H1 (cell line): ENCODE results near the gene SCUBE2. TPM values are rescaled to one million over a fixed set of nuclear protein-coding genes. Genes with fewer than 3 reads are reported as not detected.

Source experiments
- CTCF ChIA-PET: fragments of 300-600 bp; sonication (Branson Sonifier 250); formaldehyde crosslinking; loops from one replicate; lab custom pipeline; 2021; ENCODE audit not compliant: partially characterized antibody; lab: Charles Lee
- POLR2A ChIA-PET: fragments of 300-600 bp; sonication (Branson Sonifier 250); formaldehyde crosslinking; loops from one replicate; lab custom pipeline; 2021; ENCODE audit warnings: inconsistent platforms; ENCODE audit not compliant: partially characterized antibody; lab: Charles Lee
- DNase-seq, 2 experiments: peaks; one replicate each; pipeline versions ENCODE4 v3.0.0 to v3.0.0-alpha.2; 2010 to 2022; ENCODE audit warnings: low spot score in 2 of 2, low read depth in 1 of 2, mixed read lengths in 1 of 2
- FAIRE-seq: peaks from 2 replicates; lab custom pipeline; 2011; peaks lifted over from hg19 to GRCh38; lab: Jason Lieb, UNC
- H2AFZ ChIP-seq: 2 replicates; pipeline ENCODE4 v1.8.1; 2012; ENCODE audit warnings: low read length, inconsistent platforms
- H2AK5ac ChIP-seq: 2 replicates; pipeline ENCODE4 v1.6.1; 2013; ENCODE audit warnings: low read depth, low read length
- H2BK120ac ChIP-seq: replicated peaks from 2 replicates; pipeline ENCODE3; 2013; ENCODE audit warnings: low read depth, low read length, inconsistent platforms
- H2BK12ac ChIP-seq: 2 replicates; pipeline ENCODE4 v1.6.1; 2013; ENCODE audit warnings: low read depth, low read length
- H2BK15ac ChIP-seq: 2 replicates; pipeline ENCODE4 v1.6.1; 2013; ENCODE audit warnings: low read length
- H2BK20ac ChIP-seq: 2 replicates; pipeline ENCODE4 v1.6.1; 2013; ENCODE audit warnings: low read length
- H2BK5ac ChIP-seq: 2 replicates; pipeline ENCODE4 v1.6.1; 2013; ENCODE audit warnings: low read depth, low read length
- H3K14ac ChIP-seq: 2 replicates; pipeline ENCODE4 v1.6.1; 2013; ENCODE audit warnings: inconsistent platforms; ENCODE audit not compliant: insufficient read length
- H3K18ac ChIP-seq: 2 replicates; pipeline ENCODE4 v1.6.1; 2013; ENCODE audit warnings: low read length; ENCODE audit errors: extremely low read depth
- H3K23ac ChIP-seq: 2 replicates; pipeline ENCODE4 v1.6.1; 2013; ENCODE audit warnings: inconsistent platforms; ENCODE audit not compliant: insufficient read length
- H3K23me2 ChIP-seq: 2 replicates; pipeline ENCODE4 v1.6.1; 2013; ENCODE audit warnings: low read depth, low read length
- H3K27ac ChIP-seq: 2 replicates; pipeline ENCODE4 v1.6.1; 2011; ENCODE audit warnings: low read depth, low read length, inconsistent platforms
- H3K27me3 ChIP-seq, 4 experiments: replicated peaks in 1 of 4; 1 replicate in 1 of 4; 2 replicates in 3 of 4; pipeline versions ENCODE4 v1.6.1 to v1.8.1; 2011 to 2013; ENCODE audit warnings: low read length in 3 of 4, mild to moderate bottlenecking in 3 of 4, inconsistent platforms in 2 of 4, mixed read lengths in 2 of 4, moderate library complexity in 1 of 4; ENCODE audit not compliant: control insufficient read depth in 3 of 4, insufficient read depth in 3 of 4; ENCODE audit errors: extremely low read depth in 1 of 4
- H3K36me3 ChIP-seq, 4 experiments: 2 replicates each; pipeline versions ENCODE4 v1.6.1 to v1.8.1; 2011 to 2013; ENCODE audit warnings: mild to moderate bottlenecking in 4 of 4, low read length in 3 of 4, moderate library complexity in 2 of 4, control low read depth in 1 of 4, inconsistent platforms in 1 of 4; ENCODE audit not compliant: insufficient read depth in 4 of 4, control insufficient read depth in 2 of 4
- H3K4ac ChIP-seq: replicated peaks from 2 replicates; pipeline ENCODE3; 2013; ENCODE audit warnings: low read length, low read depth, mixed read lengths, inconsistent platforms; ENCODE audit not compliant: insufficient read length
- H3K4me1 ChIP-seq, 4 experiments: replicated peaks in 1 of 4; 1 replicate in 1 of 4; 2 replicates in 3 of 4; pipeline versions ENCODE4 v1.6.1 to v1.8.1; 2011 to 2013; ENCODE audit warnings: low read length in 3 of 4, inconsistent platforms in 2 of 4, mixed read lengths in 1 of 4; ENCODE audit not compliant: insufficient read depth in 4 of 4, control insufficient read depth in 3 of 4
- H3K4me2 ChIP-seq, 2 experiments: 2 replicates each; pipeline versions ENCODE4 v1.6.1 to v1.8.1; 2011 to 2013; ENCODE audit warnings: low read depth in 2 of 2, low read length in 2 of 2, control low read depth in 1 of 2, inconsistent platforms in 1 of 2, mild to moderate bottlenecking in 1 of 2; ENCODE audit not compliant: insufficient read depth in 1 of 2
- H3K4me3 ChIP-seq, 4 experiments: fragments of 200-600, 300-600 bp in 1 of 4; sonication (generic), shearing (Covaris generic), sonication (Bioruptor Twin) in 1 of 4; 2 replicates each; pipeline versions ENCODE4 v1.5.1 to v1.8.1; 2011 to 2016; ENCODE audit warnings: low read length in 4 of 4, low read depth in 3 of 4, control low read depth in 2 of 4, inconsistent platforms in 2 of 4, mild to moderate bottlenecking in 2 of 4, mixed read lengths in 1 of 4, moderate library complexity in 1 of 4; ENCODE audit not compliant: insufficient read depth in 2 of 4; ENCODE audit errors: extremely low read depth in 1 of 4
- H3K56ac ChIP-seq: replicated peaks from 2 replicates; pipeline ENCODE3; 2013; ENCODE audit warnings: low read depth, mild to moderate bottlenecking, mixed read lengths, low read length, inconsistent platforms; ENCODE audit not compliant: insufficient read length
- H3K79me1 ChIP-seq: 2 replicates; pipeline ENCODE4 v1.6.1; 2013; ENCODE audit warnings: low read depth, low read length, control low read depth
- H3K79me2 ChIP-seq, 2 experiments: 2 replicates each; pipeline versions ENCODE4 v1.6.1 to v1.8.1; 2012 to 2013; ENCODE audit warnings: low read length in 2 of 2, mild to moderate bottlenecking in 2 of 2, inconsistent platforms in 1 of 2; ENCODE audit not compliant: insufficient read depth in 2 of 2, control insufficient read depth in 1 of 2
- H3K9ac ChIP-seq, 4 experiments: replicated peaks in 1 of 4; 1 replicate in 1 of 4; 2 replicates in 3 of 4; pipeline versions ENCODE4 v1.6.1 to v1.8.1; 2011 to 2013; ENCODE audit warnings: low read depth in 3 of 4, low read length in 3 of 4, control low read depth in 2 of 4, mild to moderate bottlenecking in 2 of 4, moderate library complexity in 2 of 4, inconsistent platforms in 1 of 4; ENCODE audit errors: extremely low read depth in 1 of 4
- H3K9me3 ChIP-seq, 2 experiments: 2 replicates each; pipeline versions ENCODE4 v1.6.1 to v1.8.1; 2012 to 2013; ENCODE audit warnings: mild to moderate bottlenecking in 2 of 2, moderate library complexity in 2 of 2, control low read depth in 1 of 2, inconsistent platforms in 1 of 2, low read depth in 1 of 2, low read length in 1 of 2, mixed read lengths in 1 of 2; ENCODE audit not compliant: insufficient read depth in 2 of 2
- H4K20me1 ChIP-seq, 2 experiments: replicated peaks in 1 of 2; 2 replicates each; pipeline versions ENCODE3 to v1.8.1; 2011 to 2013; ENCODE audit warnings: inconsistent platforms in 2 of 2, low read length in 2 of 2, mild to moderate bottlenecking in 1 of 2; ENCODE audit not compliant: insufficient read depth in 2 of 2, control insufficient read depth in 1 of 2
- H4K5ac ChIP-seq: 2 replicates; pipeline ENCODE4 v1.6.1; 2013; ENCODE audit warnings: low read length, low read depth, mixed read lengths, inconsistent platforms; ENCODE audit not compliant: insufficient read length
- H4K8ac ChIP-seq: 2 replicates; pipeline ENCODE4 v1.8.0; 2013; ENCODE audit warnings: mild to moderate bottlenecking, moderate library complexity, low read length, inconsistent platforms; ENCODE audit not compliant: insufficient read depth; ENCODE audit errors: extremely low read depth
- H4K91ac ChIP-seq: replicated peaks from 2 replicates; pipeline ENCODE3; 2013; ENCODE audit warnings: low read length, mixed read lengths, inconsistent platforms; ENCODE audit not compliant: insufficient read length
- ASH2L ChIP-seq: fragments of 200-600, 300-600 bp; sonication (generic); IDR thresholded peaks from one replicate; pipeline ENCODE4 v1.7.1; 2017; ENCODE audit warnings: low read length
- CHD2 ChIP-seq: IDR thresholded peaks from 2 replicates; pipeline ENCODE4 v1.6.1; 2012; ENCODE audit warnings: low read length, improper control_type of control experiment
- CTBP2 ChIP-seq: IDR thresholded peaks from 2 replicates; pipeline ENCODE4 v1.7.0; 2011; ENCODE audit warnings: borderline replicate concordance, mild to moderate bottlenecking, moderate library complexity, mixed read lengths, low read length; ENCODE audit not compliant: insufficient read depth, insufficient read length
- GABPA ChIP-seq: IDR thresholded peaks from 2 replicates; pipeline ENCODE4 v1.6.1; 2011; ENCODE audit warnings: mild to moderate bottlenecking, low read length, moderate library complexity, borderline replicate concordance; ENCODE audit not compliant: insufficient read depth
- JUND ChIP-seq: IDR thresholded peaks from 2 replicates; pipeline ENCODE4 v1.6.1; 2011; ENCODE audit warnings: mild to moderate bottlenecking, improper control_type of control experiment, low read length
- MAFK ChIP-seq: IDR thresholded peaks from 2 replicates; pipeline ENCODE4 v1.6.1; 2012; ENCODE audit warnings: low read depth, mild to moderate bottlenecking, improper control_type of control experiment, low read length
- POU5F1 ChIP-seq: IDR thresholded peaks from 2 replicates; pipeline ENCODE4 v1.6.1; 2011; ENCODE audit warnings: low read depth, mild to moderate bottlenecking, low read length, moderate library complexity
- RFX5 ChIP-seq: IDR thresholded peaks from 2 replicates; pipeline ENCODE4 v1.6.1; 2011; ENCODE audit warnings: low read depth, low read length, improper control_type of control experiment, borderline replicate concordance
- RNF2 ChIP-seq: fragments of 200-900, 300-1000 bp; sonication (generic); IDR thresholded peaks from 2 replicates; pipeline ENCODE4 v1.7.1; 2016; ENCODE audit warnings: borderline replicate concordance, low read depth, mild to moderate bottlenecking, antibody characterized with exemption, low read length; ENCODE audit not compliant: poor library complexity, severe bottlenecking; ENCODE audit errors: missing control alignments
- SIX5 ChIP-seq: IDR thresholded peaks from 2 replicates; pipeline ENCODE4 v1.6.1; 2011; ENCODE audit warnings: mild to moderate bottlenecking, low read depth, low read length
- TAF1 ChIP-seq: IDR thresholded peaks from 2 replicates; pipeline ENCODE4 v1.6.1; 2011; ENCODE audit warnings: mild to moderate bottlenecking, low read depth, low read length
- WGBS, 2 experiments: shearing (Covaris generic) in 1 of 2; methylation state at CpG; one replicate each; pipeline versions ENCODE4 v1.1.6 to v1.1.7; 2013 to 2015; ENCODE audit warnings: low lambda C conversion rate in 2 of 2, mixed read lengths in 2 of 2, inconsistent platforms in 1 of 2, low coverage in 1 of 2, missing lambda C conversion rate in 1 of 2; ENCODE audit not compliant: insufficient replicate concordance in 2 of 2, insufficient coverage in 1 of 2, insufficient read length in 1 of 2; ENCODE audit errors: extremely low coverage in 1 of 2, missing lambda C conversion rate in 1 of 2; 5-methylcytosine and 5-hydroxymethylcytosine counted together
- polyA plus RNA-seq, 7 experiments: library from polyadenylated mRNA; depleted of rRNA in 3 of 7; stranded (reverse) in 5 of 7; unstranded in 2 of 7; fragments of >200 nt in 5 of 7; fragments of 200-250 nt in 2 of 7; gene quantifications; 1 replicate in 5 of 7; 2 replicates in 1 of 7; 4 replicates in 1 of 7; pipeline versions ENCODE4 v1.2.1 to v1.2.3, GENCODE V29; 2011 to 2013; ENCODE audit warnings: missing spikeins in 2 of 7, mixed read lengths in 2 of 7
- total RNA-seq: library from RNA; stranded (reverse); fragmentation: NEBNext Ultra II Directional; extraction: Animal tissue kit (Norgen Biotek cat#: 25700); gene quantifications from 2 replicates; pipeline ENCODE4 v1.2.1, GENCODE V29; 2021
- TF ChIP-seq, protein P1 (sequence below): IDR thresholded peaks from 2 replicates; pipeline ENCODE4 v1.6.1; 2012; ENCODE audit warnings: inconsistent platforms

SCUBE2 gene
- total and polyA plus RNA-seq, 2 of the 8 experiments (the other 6 are each of a cell fraction or from before 2014, with no cell fraction given): 0.29 to 1.2 TPM

DNA sequence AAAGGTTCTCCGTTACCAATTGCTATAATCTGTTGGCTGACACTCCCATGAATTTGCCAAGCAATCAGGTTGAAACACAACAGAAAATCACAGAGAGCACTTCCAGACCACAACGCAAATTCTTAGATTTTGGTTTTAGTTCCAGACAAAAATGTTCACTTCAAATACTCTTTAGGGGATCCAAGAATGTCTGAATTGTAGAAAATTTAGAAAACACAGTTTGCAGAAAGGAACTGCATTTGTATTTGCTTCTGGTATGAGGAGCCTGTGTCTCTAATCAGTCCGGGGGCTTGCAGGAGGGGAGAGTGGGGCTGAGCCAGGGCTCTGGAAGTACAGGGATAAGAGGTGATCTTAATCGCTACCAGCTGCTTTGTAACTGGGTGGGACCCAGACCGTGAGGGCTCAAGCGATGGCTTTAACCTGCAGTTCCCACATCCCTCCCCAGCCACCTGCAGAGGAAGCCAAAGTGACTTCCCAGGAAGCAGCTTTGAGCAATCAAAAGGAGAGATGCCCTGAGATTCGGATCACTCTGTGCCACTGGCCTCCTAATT, 18.7 kb downstream of the SCUBE2 start:
- H3K18ac ChIP-seq: no peak overlapping the region
- no peaks in the 10 kb centered on the region for H3K36me3 ChIP-seq
- H3K4me2 ChIP-seq: no peak overlapping the region
- no peak overlapping the region for H3K9ac ChIP-seq
- H3K56ac ChIP-seq: no peak overlapping the region
- H2BK15ac ChIP-seq: no peak overlapping the region
- H3K4me3 ChIP-seq: no peak overlapping the region
- no peak overlapping the region for H2BK120ac ChIP-seq
- no peak for DNase-seq
- H3K23me2 ChIP-seq: no peaks in the 10 kb centered on the region
- H4K91ac ChIP-seq: no peak overlapping the region
- H3K14ac ChIP-seq: no peak overlapping the region
- no peak overlapping the region for H4K5ac ChIP-seq
- no peaks in the 10 kb centered on the region for H3K79me2 ChIP-seq
- POLR2A ChIA-PET: no interaction called here
- H3K4ac ChIP-seq: no peak overlapping the region
- CTCF ChIA-PET: interaction anchor here (9.4 to 14.0 kb wide), 3 partner anchors 12 to 59 kb away, joined by 43 to 177 read pairs (median 137); partner anchors contain the start of gene SCUBE2
- H3K79me1 ChIP-seq: no peaks in the 10 kb centered on the region
- H4K8ac ChIP-seq: no peak overlapping the region
- H2AFZ ChIP-seq: no peak overlapping the region
- FAIRE-seq: no peak
- H3K23ac ChIP-seq: no peak overlapping the region
- no peak overlapping the region for H2BK20ac ChIP-seq
- H2AK5ac ChIP-seq: no peak overlapping the region
- H3K4me1 ChIP-seq: peaks cover 0 to 7% (median under 1%) of the 10 kb centered on the region in 4 experiments; a peak in 1 of 7 replicates
- no peaks in the 10 kb centered on the region for H3K9me3 ChIP-seq
- 76% methylated on average over 7 of the region's 7 CpGs; no CpG with 5 or more reads in 1 of the 2 experiments for WGBS, 2 experiments
- no peaks in the 10 kb centered on the region for H4K20me1 ChIP-seq
- H2BK12ac ChIP-seq: no peak overlapping the region
- no peak overlapping the region for H3K27ac ChIP-seq
- no peaks in the 10 kb centered on the region for H3K27me3 ChIP-seq
- no peak overlapping the region for H2BK5ac ChIP-seq
- TF ChIP-seq POU5F1 (no peak), RNF2 (no peak), MAFK (no peak), RFX5 (no peak), CHD2 (no peak), TAF1 (no peak), JUND (no peak), SIX5 (no peak), ASH2L (no peak), CTBP2 (no peak), GABPA (no peak)
- TF ChIP-seq, protein P1, sequence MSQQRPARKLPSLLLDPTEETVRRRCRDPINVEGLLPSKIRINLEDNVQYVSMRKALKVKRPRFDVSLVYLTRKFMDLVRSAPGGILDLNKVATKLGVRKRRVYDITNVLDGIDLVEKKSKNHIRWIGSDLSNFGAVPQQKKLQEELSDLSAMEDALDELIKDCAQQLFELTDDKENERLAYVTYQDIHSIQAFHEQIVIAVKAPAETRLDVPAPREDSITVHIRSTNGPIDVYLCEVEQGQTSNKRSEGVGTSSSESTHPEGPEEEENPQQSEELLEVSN: no peak
